Measurements from ENCODE around the gene CALCOCO2. TPM values are rescaled to one million over a fixed set of nuclear protein-coding genes. Genes with fewer than 3 reads are reported as not detected.

The CALCOCO2 gene, protein sequence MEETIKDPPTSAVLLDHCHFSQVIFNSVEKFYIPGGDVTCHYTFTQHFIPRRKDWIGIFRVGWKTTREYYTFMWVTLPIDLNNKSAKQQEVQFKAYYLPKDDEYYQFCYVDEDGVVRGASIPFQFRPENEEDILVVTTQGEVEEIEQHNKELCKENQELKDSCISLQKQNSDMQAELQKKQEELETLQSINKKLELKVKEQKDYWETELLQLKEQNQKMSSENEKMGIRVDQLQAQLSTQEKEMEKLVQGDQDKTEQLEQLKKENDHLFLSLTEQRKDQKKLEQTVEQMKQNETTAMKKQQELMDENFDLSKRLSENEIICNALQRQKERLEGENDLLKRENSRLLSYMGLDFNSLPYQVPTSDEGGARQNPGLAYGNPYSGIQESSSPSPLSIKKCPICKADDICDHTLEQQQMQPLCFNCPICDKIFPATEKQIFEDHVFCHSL
- total RNA-seq (2022; extraction: Qiagen RNA extraction; ENCODE audit: low read depth) = 69.6 to 95.2 TPM (median 83.4 TPM) in 5 replicates

DNA sequence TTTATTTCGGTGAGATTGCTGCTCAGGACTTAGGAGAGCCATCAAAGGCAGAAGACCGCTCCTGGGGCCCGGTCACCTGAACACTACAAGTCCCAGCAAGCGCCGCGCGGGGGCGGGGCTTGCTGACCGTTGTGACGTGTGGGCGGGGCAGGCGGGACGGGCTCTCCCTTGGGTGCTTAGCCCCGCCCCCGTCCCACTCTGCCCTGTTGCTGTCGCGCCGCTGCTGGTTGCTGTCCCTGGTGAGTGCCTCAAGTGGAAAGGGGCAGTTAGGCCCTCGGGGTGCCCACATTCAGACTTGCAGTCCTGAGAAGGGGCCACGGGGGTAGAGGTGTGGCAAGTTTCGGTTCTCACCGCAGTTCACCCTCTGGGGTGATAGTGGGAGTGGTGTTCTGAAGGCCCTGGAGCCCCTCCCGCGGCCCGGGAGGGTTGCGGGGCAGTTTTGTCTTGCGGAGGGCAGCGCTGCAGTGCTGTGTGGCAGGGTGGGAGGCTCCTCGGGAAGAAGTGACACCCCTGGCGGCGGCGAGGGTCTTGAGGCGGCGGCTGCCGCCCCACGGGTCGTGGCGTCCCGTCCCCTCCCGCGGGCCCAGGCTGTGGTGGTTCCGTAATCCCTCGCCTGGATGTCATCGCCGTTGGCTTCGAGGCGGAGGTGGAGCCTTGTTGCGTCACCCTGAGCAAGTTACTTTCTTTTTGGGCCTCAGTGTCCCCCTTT is at the start of gene CALCOCO2:
Gene CALCOCO2, plus strand, starts transcription at position 196 of the 709 bp plus-strand sequence. CDS start 10,673 bp downstream, outside the sequence.

DNA sequence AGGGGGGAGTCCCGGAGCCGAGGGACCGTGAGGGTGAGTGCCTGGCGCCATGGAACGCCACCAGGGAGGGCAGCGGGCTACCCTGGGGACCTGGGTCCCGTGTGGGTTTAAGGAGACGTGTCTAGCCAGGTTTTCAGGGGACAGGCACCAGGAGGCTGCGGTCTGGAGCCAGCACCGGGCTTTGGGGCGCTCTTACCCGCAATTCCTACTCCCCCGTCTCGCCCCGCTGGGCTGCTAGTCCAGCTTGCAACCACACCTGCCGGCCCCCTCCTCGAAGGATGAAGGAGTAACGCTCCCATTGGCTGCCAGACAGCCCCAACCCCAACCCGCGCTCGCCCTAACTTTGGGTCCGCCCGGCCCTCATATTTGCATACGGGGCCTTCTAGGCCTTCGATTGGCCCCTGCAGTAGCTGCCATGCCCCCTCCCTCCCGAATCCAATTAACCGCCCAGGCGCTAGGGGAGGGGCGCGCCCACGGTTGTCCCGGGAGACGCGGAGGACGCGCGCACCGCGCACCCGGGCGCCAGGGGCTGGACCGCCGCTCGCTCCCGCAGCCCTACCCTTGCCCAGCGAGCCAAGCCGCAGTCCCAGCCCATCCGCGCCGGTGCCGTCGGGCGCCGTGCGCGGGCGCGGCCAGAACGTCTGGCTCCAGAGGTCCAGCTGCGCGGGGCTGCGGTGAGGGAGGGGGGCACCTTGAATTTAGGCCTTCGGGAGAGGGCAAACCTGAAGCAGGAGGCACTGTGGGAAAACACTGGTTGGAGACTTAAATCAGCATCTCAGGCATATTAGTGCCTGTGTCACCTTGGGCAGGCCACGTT is 13.9 kb upstream of the CALCOCO2 start, which contains the start of gene TTLL6:
Gene TTLL6, minus strand, starts transcription at position 456 of the 817 bp plus-strand sequence. Its CDS starts 157 bp downstream, at position 299.

DNA sequence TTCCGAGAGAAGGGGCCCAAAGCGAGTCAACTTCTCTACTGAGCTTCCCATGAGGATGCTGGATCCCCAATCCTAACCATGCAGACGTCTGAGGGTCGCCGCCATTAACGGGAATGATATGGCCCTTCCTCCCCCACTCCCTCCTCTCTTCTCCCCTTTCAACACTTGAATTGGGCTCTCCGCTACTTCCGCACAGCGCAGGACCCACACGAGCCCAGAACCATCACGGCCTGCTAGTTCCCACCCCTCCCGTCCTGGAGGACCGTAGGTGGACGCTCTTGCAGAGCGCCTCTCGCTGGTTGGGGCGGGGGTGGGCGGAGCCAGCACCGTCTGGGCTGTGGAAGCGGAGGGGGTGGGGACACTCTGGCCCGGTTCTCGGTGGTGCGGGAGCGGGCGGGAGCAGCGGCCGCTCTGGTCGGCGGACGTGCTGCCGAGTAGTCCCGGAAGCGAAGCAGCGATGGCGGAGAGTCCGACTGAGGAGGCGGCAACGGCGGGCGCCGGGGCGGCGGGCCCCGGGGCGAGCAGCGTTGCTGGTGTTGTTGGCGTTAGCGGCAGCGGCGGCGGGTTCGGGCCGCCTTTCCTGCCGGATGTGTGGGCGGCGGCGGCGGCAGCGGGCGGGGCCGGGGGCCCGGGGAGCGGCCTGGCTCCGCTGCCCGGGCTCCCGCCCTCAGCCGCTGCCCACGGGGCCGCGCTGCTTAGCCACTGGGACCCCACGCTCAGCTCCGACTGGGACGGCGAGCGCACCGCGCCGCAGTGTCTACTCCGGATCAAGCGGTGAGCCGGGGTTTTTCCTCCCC is 77.4 kb downstream of the CALCOCO2 start, which contains the start of gene UBE2Z:
Gene UBE2Z, plus strand, starts transcription at position 361 of the 797 bp plus-strand sequence. Its CDS starts 97 bp downstream, at position 458.

Other genes with a start within 250 kb of the CALCOCO2 start
- 3.6 to 5.9 TPM (median 5.6 TPM) in 5 replicates for gene HOXB3, start 240.8 kb upstream of the CALCOCO2 start, total RNA-seq (2022; extraction: Qiagen RNA extraction; ENCODE audit: low read depth)
- 1.4 to 2.7 TPM (median 2.6 TPM) in 5 replicates for gene HOXB5, start 237.3 kb upstream of the CALCOCO2 start, total RNA-seq (2022; extraction: Qiagen RNA extraction; ENCODE audit: low read depth)
- 3.3 to 7.9 TPM (median 6.5 TPM) in 5 replicates for gene HOXB6, start 226.0 kb upstream of the CALCOCO2 start, total RNA-seq (2022; extraction: Qiagen RNA extraction; ENCODE audit: low read depth)
- 32.7 to 53.1 TPM (median 37.7 TPM) in 5 replicates for gene HOXB7, start 220.0 kb upstream of the CALCOCO2 start, total RNA-seq (2022; extraction: Qiagen RNA extraction; ENCODE audit: low read depth)
- gene HOXB8, start 215.7 kb upstream of the CALCOCO2 start, total RNA-seq (2022; extraction: Qiagen RNA extraction; ENCODE audit: low read depth) = 6.8 to 9.7 TPM (median 8.9 TPM) in 5 replicates
- gene HOXB9, start 204.7 kb upstream of the CALCOCO2 start, total RNA-seq (2022; extraction: Qiagen RNA extraction; ENCODE audit: low read depth) = 7.3 to 8.2 TPM (median 7.8 TPM) in 5 replicates
- gene PRAC1, start 108.5 kb upstream of the CALCOCO2 start, total RNA-seq (2022; extraction: Qiagen RNA extraction; ENCODE audit: low read depth) = not detected in 5 replicates
- gene PRAC2, start 107.8 kb upstream of the CALCOCO2 start, total RNA-seq (2022; extraction: Qiagen RNA extraction; ENCODE audit: low read depth) = not detected in 5 replicates
- gene HOXB13, start 102.3 kb upstream of the CALCOCO2 start, total RNA-seq (2022; extraction: Qiagen RNA extraction; ENCODE audit: low read depth) = 1.4 to 2.7 TPM (median 2.1 TPM) in 5 replicates
- 0.14 to 0.73 TPM (median 0.62 TPM) in 5 replicates for gene TTLL6, start 13.8 kb upstream of the CALCOCO2 start, total RNA-seq (2022; extraction: Qiagen RNA extraction; ENCODE audit: low read depth)
- gene ATP5MC1, start 61.8 kb downstream of the CALCOCO2 start, total RNA-seq (2022; extraction: Qiagen RNA extraction; ENCODE audit: low read depth) = 449 to 723 TPM (median 558 TPM) in 5 replicates
- 118 to 139 TPM (median 126 TPM) in 5 replicates for gene UBE2Z, start 77.4 kb downstream of the CALCOCO2 start, total RNA-seq (2022; extraction: Qiagen RNA extraction; ENCODE audit: low read depth)
- gene SNF8, start 113.8 kb downstream of the CALCOCO2 start, total RNA-seq (2022; extraction: Qiagen RNA extraction; ENCODE audit: low read depth) = 239 to 344 TPM (median 313 TPM) in 5 replicates
- gene GIP, start 137.6 kb downstream of the CALCOCO2 start, total RNA-seq (2022; extraction: Qiagen RNA extraction; ENCODE audit: low read depth) = 3.5 to 5.9 TPM (median 4.3 TPM) in 5 replicates
- gene IGF2BP1, start 166.3 kb downstream of the CALCOCO2 start, total RNA-seq (2022; extraction: Qiagen RNA extraction; ENCODE audit: low read depth) = 58.9 to 90.0 TPM (median 79.9 TPM) in 5 replicates

Data from A549 treated with ZK216348 at 1 μM for 4 hours (cell line).